Fibroblast of lung (primary cell): ENCODE measurements around the gene ARHGAP42. TPM values are rescaled to one million over a fixed set of nuclear protein-coding genes. Genes with fewer than 3 reads are reported as not detected.

Experiments
- DNase-seq, 2 donors: peaks; one replicate each; pipeline versions ENCODE4 v3.0.0 to v3.0.0-alpha.2; 2010; ENCODE audit warnings: low read depth in 2 of 2
- H2AFZ ChIP-seq: 2 replicates; pipeline ENCODE4 v1.5.1; 2012; ENCODE audit warnings: low read length, control low read depth, inconsistent platforms
- H3K27ac ChIP-seq: 2 replicates; pipeline ENCODE4 v1.5.1; 2011; ENCODE audit warnings: low read length, control low read depth; ENCODE audit not compliant: insufficient read depth
- H3K27me3 ChIP-seq: 2 replicates; pipeline ENCODE4 v1.5.1; 2011; ENCODE audit warnings: mild to moderate bottlenecking, low read length; ENCODE audit not compliant: control insufficient read depth, insufficient read depth
- H3K36me3 ChIP-seq: 2 replicates; pipeline ENCODE4 v1.5.1; 2011; ENCODE audit warnings: low read length; ENCODE audit not compliant: control insufficient read depth, insufficient read depth
- H3K4me1 ChIP-seq: 2 replicates; pipeline ENCODE4 v1.5.1; 2011; ENCODE audit warnings: low read length; ENCODE audit not compliant: control insufficient read depth, insufficient read depth; ENCODE audit errors: extremely low read depth
- H3K4me2 ChIP-seq: 2 replicates; pipeline ENCODE4 v1.5.1; 2011; ENCODE audit warnings: low read length, control low read depth; ENCODE audit not compliant: insufficient read depth; ENCODE audit errors: extremely low read depth
- H3K4me3 ChIP-seq, 4 experiments: fragments of 200-600 bp in 1 of 4; sonication (generic) in 1 of 4; replicated peaks in 1 of 4; 2 replicates each; pipeline ENCODE4 v1.5.1; 2011 to 2016; ENCODE audit warnings: low read length in 4 of 4, low read depth in 3 of 4, mild to moderate bottlenecking in 3 of 4, control low read depth in 2 of 4, inconsistent platforms in 1 of 4, mixed read lengths in 1 of 4; ENCODE audit not compliant: insufficient read depth in 1 of 4; ENCODE audit errors: control extremely low read depth in 1 of 4
- H3K79me2 ChIP-seq: 2 replicates; pipeline ENCODE4 v1.5.1; 2012; ENCODE audit warnings: mild to moderate bottlenecking, low read length, inconsistent platforms; ENCODE audit not compliant: control insufficient read depth, insufficient read depth
- H3K9ac ChIP-seq: 2 replicates; pipeline ENCODE4 v1.5.1; 2011; ENCODE audit warnings: mild to moderate bottlenecking, low read length, control low read depth; ENCODE audit not compliant: insufficient read depth
- H3K9me3 ChIP-seq: 2 replicates; pipeline ENCODE4 v1.5.1; 2012; ENCODE audit warnings: low read depth, low read length; ENCODE audit not compliant: control insufficient read depth, insufficient read depth
- H4K20me1 ChIP-seq: 2 replicates; pipeline ENCODE4 v1.5.1; 2011; ENCODE audit warnings: low read length; ENCODE audit not compliant: control insufficient read depth, insufficient read depth; ENCODE audit errors: extremely low read depth
- EZH2 ChIP-seq: IDR thresholded peaks from 2 replicates; pipeline ENCODE4 v1.5.1; 2012; ENCODE audit warnings: low read length, control low read depth, mild to moderate bottlenecking; ENCODE audit errors: missing control alignments
- polyA plus RNA-seq, 2 donors: library from polyadenylated mRNA; depleted of rRNA in 1 of 2; stranded (reverse) in 1 of 2; unstranded in 1 of 2; fragments of >200 nt; gene quantifications; 2 replicates each; pipeline ENCODE4 v1.2.1, GENCODE V29; 2011 to 2012; ENCODE audit warnings: missing spikeins in 1 of 2
- total RNA-seq: library from RNA; depleted of rRNA; stranded (reverse); fragments of >200 nt; gene quantifications from 2 replicates; pipeline ENCODE4 v1.2.1, GENCODE V29; 2014
- TF ChIP-seq, protein P1 (sequence below), 2 donors: IDR thresholded peaks in 1 of 2; conservative IDR thresholded peaks in 1 of 2; 1 replicate in 1 of 2; 2 replicates in 1 of 2; pipeline ENCODE4 v1.5.1; 2011 to 2012; ENCODE audit warnings: low read length in 2 of 2, control low read depth in 1 of 2, inconsistent platforms in 1 of 2, low read depth in 1 of 2, mild to moderate bottlenecking in 1 of 2

Gene ARHGAP42
- total and polyA plus RNA-seq, 2 donors (not counting 1 experiment from before 2014, with no cell fraction given), result 8.0 to 13.4 TPM

DNA sequence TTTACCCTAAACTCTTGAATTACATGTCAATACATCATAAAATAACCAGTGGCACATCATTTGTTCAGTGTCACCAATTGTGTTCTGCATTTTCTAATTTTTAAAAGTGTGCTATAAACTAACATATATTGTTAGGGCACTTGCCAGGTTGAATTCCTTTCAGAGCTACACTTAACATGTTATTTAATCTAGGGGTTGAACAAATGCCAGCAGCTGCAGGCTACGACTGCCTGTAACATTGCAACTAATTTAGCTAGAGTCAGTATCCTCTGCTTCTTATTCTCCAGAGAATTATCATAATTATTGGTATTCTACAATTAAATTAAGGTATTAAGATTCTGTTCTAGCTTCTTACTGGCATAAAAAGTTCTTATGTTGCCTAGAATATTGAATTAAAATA, 46.4 kb upstream of the ARHGAP42 start:
- peaks cover 3% of the 10 kb centered on the region for H3K4me1 ChIP-seq
- no peak overlapping the region for H3K9ac ChIP-seq
- no peak overlapping the region for H3K4me2 ChIP-seq
- H3K27ac ChIP-seq, result no peak overlapping the region
- DNase-seq, result peak in 1 of 2 donors; percentile 39
- H3K36me3 ChIP-seq, result no peaks in the 10 kb centered on the region
- H3K4me3 ChIP-seq, result no peak overlapping the region
- H2AFZ ChIP-seq, result no peak overlapping the region
- no peaks in the 10 kb centered on the region for H4K20me1 ChIP-seq
- H3K27me3 ChIP-seq, result no peaks in the 10 kb centered on the region
- TF ChIP-seq, protein P1, sequence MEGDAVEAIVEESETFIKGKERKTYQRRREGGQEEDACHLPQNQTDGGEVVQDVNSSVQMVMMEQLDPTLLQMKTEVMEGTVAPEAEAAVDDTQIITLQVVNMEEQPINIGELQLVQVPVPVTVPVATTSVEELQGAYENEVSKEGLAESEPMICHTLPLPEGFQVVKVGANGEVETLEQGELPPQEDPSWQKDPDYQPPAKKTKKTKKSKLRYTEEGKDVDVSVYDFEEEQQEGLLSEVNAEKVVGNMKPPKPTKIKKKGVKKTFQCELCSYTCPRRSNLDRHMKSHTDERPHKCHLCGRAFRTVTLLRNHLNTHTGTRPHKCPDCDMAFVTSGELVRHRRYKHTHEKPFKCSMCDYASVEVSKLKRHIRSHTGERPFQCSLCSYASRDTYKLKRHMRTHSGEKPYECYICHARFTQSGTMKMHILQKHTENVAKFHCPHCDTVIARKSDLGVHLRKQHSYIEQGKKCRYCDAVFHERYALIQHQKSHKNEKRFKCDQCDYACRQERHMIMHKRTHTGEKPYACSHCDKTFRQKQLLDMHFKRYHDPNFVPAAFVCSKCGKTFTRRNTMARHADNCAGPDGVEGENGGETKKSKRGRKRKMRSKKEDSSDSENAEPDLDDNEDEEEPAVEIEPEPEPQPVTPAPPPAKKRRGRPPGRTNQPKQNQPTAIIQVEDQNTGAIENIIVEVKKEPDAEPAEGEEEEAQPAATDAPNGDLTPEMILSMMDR (conservative IDR thresholded peaks at IDR 0.05 in 1 of 2, IDR thresholded peaks at IDR 0.05 in 1 of 2; ENCODE audit: low read depth in 1 of 2, low read length in 2 of 2), result no peak
- TF ChIP-seq EZH2, result no peak
- no peaks in the 10 kb centered on the region for H3K9me3 ChIP-seq
- H3K79me2 ChIP-seq, result no peaks in the 10 kb centered on the region

DNA sequence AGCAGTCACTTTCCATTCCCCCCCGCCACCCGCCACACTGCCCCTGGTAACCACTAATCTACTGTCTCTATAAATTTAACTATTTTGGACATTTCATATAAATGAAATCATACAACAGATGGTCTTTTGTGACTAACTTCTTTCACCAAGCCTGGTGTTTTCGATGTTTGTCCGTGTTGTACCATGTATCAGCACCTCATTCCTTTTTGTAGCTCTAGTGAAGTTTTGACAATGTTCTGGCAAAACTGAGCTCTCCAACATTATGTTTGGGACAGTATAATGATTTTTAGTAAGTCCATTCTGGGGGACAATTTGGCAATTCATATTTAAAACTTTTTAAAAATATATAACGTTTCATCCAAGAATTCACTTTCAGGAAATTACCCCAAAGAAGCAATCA, 45.6 kb upstream of the ARHGAP42 start:
- H2AFZ ChIP-seq, result no peak overlapping the region
- no peaks in the 10 kb centered on the region for H3K79me2 ChIP-seq
- no peak overlapping the region for H3K4me2 ChIP-seq
- TF ChIP-seq EZH2, result no peak
- TF ChIP-seq, protein P1 (conservative IDR thresholded peaks at IDR 0.05 in 1 of 2, IDR thresholded peaks at IDR 0.05 in 1 of 2; ENCODE audit: low read depth in 1 of 2, low read length in 2 of 2), result no peak
- no peaks in the 10 kb centered on the region for H3K9me3 ChIP-seq
- peaks cover 3% of the 10 kb centered on the region for H3K4me1 ChIP-seq
- H3K27ac ChIP-seq, result no peak overlapping the region
- no peak overlapping the region for H3K4me3 ChIP-seq
- no peaks in the 10 kb centered on the region for H3K27me3 ChIP-seq
- no peak overlapping the region for H3K9ac ChIP-seq
- H4K20me1 ChIP-seq, result no peaks in the 10 kb centered on the region
- H3K36me3 ChIP-seq, result no peaks in the 10 kb centered on the region
- DNase-seq, result no peak

DNA sequence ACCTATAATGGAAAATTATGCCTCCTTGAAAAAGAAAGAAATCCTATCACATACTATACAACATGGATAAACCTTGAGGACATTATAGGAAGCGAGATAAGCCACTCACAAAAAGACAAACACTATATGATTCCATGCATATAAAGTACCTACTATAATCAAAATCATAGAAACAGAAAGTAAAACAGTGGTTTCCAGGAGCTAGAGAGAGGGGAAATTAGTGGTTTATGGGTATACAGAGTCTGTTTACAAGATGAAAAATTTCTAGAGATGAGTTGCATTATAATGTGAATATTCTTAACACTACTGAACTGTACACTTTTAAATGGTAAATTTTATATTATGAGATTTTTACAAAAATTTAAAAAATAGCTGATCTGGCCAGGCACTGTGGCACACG, 40.5 kb upstream of the ARHGAP42 start:
- Histone ChIP-seq H4K20me1 (no peaks in the 10 kb centered on the region), H3K9me3 (no peaks in the 10 kb centered on the region), H3K4me1 (no peaks in the 10 kb centered on the region), H2AFZ (no peak overlapping the region), H3K79me2 (no peaks in the 10 kb centered on the region), H3K9ac (no peak overlapping the region), H3K4me2 (no peak overlapping the region), H3K27ac (no peak overlapping the region), H3K36me3 (no peaks in the 10 kb centered on the region), H3K27me3 (no peaks in the 10 kb centered on the region), H3K4me3 (no peak overlapping the region)
- TF ChIP-seq, protein P1 (conservative IDR thresholded peaks at IDR 0.05 in 1 of 2, IDR thresholded peaks at IDR 0.05 in 1 of 2; ENCODE audit: low read depth in 1 of 2, low read length in 2 of 2), result no peak
- TF ChIP-seq EZH2, result no peak
- no peak for DNase-seq
